ENCODE measurements around the gene AGAP4.

DNA sequence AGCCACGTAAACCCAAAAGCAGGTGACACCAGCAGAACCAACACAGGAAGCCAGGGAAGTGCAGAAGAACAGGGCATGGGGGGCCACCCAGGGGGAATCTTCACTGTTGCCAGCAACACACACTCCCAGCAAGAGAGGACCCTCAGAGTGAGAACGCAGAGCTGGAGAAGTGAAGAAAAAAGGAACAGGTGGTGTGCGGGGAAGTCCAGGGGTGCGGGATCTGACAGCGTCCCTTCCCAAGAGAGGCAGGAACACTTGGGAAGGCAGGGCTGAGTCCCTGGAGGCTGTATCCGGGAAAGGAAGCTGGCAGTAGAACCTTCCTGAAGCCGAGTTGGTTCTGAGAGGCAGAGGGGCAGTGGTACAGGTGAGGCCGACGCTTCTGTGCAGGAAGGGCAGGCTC is 27.7 kb downstream of the AGAP4 start:
- TF ChIP-seq POLR2A (IDR thresholded peaks at IDR 0.05; ENCODE audit: extremely low read depth, insufficient read length) (no peak), MYC (IDR thresholded peaks at IDR 0.05; ENCODE audit: low read depth, low read length) (no peak)
- TF ChIP-seq, protein P1, sequence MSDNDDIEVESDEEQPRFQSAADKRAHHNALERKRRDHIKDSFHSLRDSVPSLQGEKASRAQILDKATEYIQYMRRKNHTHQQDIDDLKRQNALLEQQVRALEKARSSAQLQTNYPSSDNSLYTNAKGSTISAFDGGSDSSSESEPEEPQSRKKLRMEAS (IDR thresholded peaks at IDR 0.05; ENCODE audit: low read depth, low read length): no peak
- TF ChIP-seq, protein P2, sequence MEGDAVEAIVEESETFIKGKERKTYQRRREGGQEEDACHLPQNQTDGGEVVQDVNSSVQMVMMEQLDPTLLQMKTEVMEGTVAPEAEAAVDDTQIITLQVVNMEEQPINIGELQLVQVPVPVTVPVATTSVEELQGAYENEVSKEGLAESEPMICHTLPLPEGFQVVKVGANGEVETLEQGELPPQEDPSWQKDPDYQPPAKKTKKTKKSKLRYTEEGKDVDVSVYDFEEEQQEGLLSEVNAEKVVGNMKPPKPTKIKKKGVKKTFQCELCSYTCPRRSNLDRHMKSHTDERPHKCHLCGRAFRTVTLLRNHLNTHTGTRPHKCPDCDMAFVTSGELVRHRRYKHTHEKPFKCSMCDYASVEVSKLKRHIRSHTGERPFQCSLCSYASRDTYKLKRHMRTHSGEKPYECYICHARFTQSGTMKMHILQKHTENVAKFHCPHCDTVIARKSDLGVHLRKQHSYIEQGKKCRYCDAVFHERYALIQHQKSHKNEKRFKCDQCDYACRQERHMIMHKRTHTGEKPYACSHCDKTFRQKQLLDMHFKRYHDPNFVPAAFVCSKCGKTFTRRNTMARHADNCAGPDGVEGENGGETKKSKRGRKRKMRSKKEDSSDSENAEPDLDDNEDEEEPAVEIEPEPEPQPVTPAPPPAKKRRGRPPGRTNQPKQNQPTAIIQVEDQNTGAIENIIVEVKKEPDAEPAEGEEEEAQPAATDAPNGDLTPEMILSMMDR (IDR thresholded peaks at IDR 0.05; ENCODE audit: low read depth, low read length): no peak

All from NB4 (cell line).